Pancreas (tissue), 10 donors: ENCODE measurements around the gene NUBPL. TPM values are rescaled to one million over a fixed set of nuclear protein-coding genes. Genes with fewer than 3 reads are reported as not detected.

Experiments
- ATAC-seq, 4 donors: fragments of 200-7000 bp; cut with Tn5 transposase; one replicate each; pipeline versions ENCODE4 v1.8.0 to v1.9.1; 2020; ENCODE audit warnings: mild to moderate bottlenecking in 4 of 4, moderate library complexity in 4 of 4
- DNase-seq, 6 donors: peaks; one replicate each; pipeline ENCODE4 v3.0.0-alpha.2; 2020
- FAIRE-seq: peaks from 2 replicates; lab custom pipeline; 2012; peaks lifted over from hg19 to GRCh38; lab: Jason Lieb, UNC
- H3K27ac ChIP-seq, 4 donors: fragments of 200-600 bp; sonication (generic); 1 replicate in 3 of 4; 2 replicates in 1 of 4; pipeline versions ENCODE4 v1.5.0 to v1.8.0; 2020
- H3K27me3 ChIP-seq, 4 donors: fragments of 200-600 bp; one replicate each; pipeline ENCODE4 v1.8.0; 2021
- H3K36me3 ChIP-seq, 3 donors: fragments of 200-600 bp; sonication (generic) in 1 of 3; one replicate each; pipeline versions ENCODE4 v1.5.0 to v1.8.0; 2020 to 2021
- H3K4me1 ChIP-seq, 3 donors: fragments of 200-600 bp; one replicate each; pipeline ENCODE4 v1.8.0; 2021
- H3K4me3 ChIP-seq, 4 donors: fragments of 200-600 bp; sonication (generic) in 2 of 4; one replicate each; pipeline versions ENCODE4 v1.5.0 to v1.8.0; 2020 to 2021
- H3K9me3 ChIP-seq, 4 donors: fragments of 200-600 bp; one replicate each; pipeline ENCODE4 v1.8.0; 2021
- CTCF ChIP-seq, 4 donors: fragments of 200-600 bp; sonication (generic) in 3 of 4; IDR thresholded peaks; one replicate each; pipeline versions ENCODE4 v1.5.0 to v1.8.0; 2021; ENCODE audit warnings: antibody characterized with exemption in 4 of 4
- WGBS, 2 donors: extraction: QIAGEN DNeasy Blood & Tissue Kit; methylation state at CpG; one replicate each; pipeline ENCODE4 v1.1.7; 2013; 5-methylcytosine and 5-hydroxymethylcytosine counted together
- intact Hi-C, 3 donors: fragments of 100-400 bp; cut with DNase I; formaldehyde crosslinking; loops; one replicate each; pipeline versions ENCODE4 v1.11.1 to v1.14.2; 2022
- polyA plus RNA-seq, 2 donors: library from polyadenylated mRNA; stranded (reverse); fragments of 200-250 nt; gene quantifications; one replicate each; pipeline ENCODE4 v1.2.3, GENCODE V29; 2013
- total RNA-seq, 6 donors: library from RNA; stranded (reverse); fragmentation: NEBNext Ultra II Directional in 4 of 6; extraction: Animal tissue kit (Norgen Biotek cat#: 25700) in 4 of 6; gene quantifications; one replicate each; pipeline versions ENCODE4 v1.2.1 to v1.2.4, GENCODE V29; 2021 to 2023
- donor health status: healthy with polysubstance abuse.
- donor health status: DM: no; HTN: no; CAD: no; lungs with moderate emphysema.
- donor health status: DM: no; HTN: no; CAD: no.
- donor health status: control.
- donor health status: control.
- donor health status: Bipolar disorder and iron deficiency.
- donor health status: DM: yes; HTN: yes; CAD: no.
- donor health status: DM: no; HTN: no; CAD: no.
- donor health status: DM: no; HTN: no; CAD: no.
- donor health status: DM: yes; HTN: yes; CAD: no.

NUBPL gene
- total and polyA plus RNA-seq, 8 donors = 2.1 to 7.0 (median 4.9) TPM

GRCh38 chr14:31819281-31819680 lies 258.1 kb downstream of the NUBPL start:
- no peak for DNase-seq
- no peak for TF ChIP-seq CTCF (IDR thresholded peaks at IDR 0.05)
- H3K27ac ChIP-seq = no peak overlapping the region
- no peaks in the 10 kb centered on the region for H3K27me3 ChIP-seq
- intact Hi-C loops = no loop called here
- no peaks in the 10 kb centered on the region for H3K9me3 ChIP-seq
- H3K4me3 ChIP-seq = no peak overlapping the region
- no peaks in the 10 kb centered on the region for H3K4me1 ChIP-seq
- H3K36me3 ChIP-seq = no peaks in the 10 kb centered on the region
- ATAC-seq = no peak
- no peak for FAIRE-seq

GRCh38 chr14:31825459-31825858 lies 264.3 kb downstream of the NUBPL start:
- Histone ChIP-seq H3K27ac (no peak overlapping the region), H3K4me3 (no peak overlapping the region), H3K36me3 (no peaks in the 10 kb centered on the region), H3K27me3 (no peaks in the 10 kb centered on the region), H3K9me3 (no peaks in the 10 kb centered on the region), H3K4me1 (no peaks in the 10 kb centered on the region)
- DNase-seq = no peak
- ATAC-seq = no peak
- TF ChIP-seq CTCF (IDR thresholded peaks at IDR 0.05) = no peak
- FAIRE-seq = no peak
- intact Hi-C loops = no loop called here

GRCh38 chr14:31827325-31827724 lies 266.1 kb downstream of the NUBPL start:
- H3K27me3 ChIP-seq = no peaks in the 10 kb centered on the region
- H3K9me3 ChIP-seq = no peaks in the 10 kb centered on the region
- FAIRE-seq = no peak
- TF ChIP-seq CTCF (IDR thresholded peaks at IDR 0.05) = no peak
- intact Hi-C loops = no loop called here
- H3K27ac ChIP-seq = no peak overlapping the region
- no peaks in the 10 kb centered on the region for H3K36me3 ChIP-seq
- H3K4me1 ChIP-seq = no peaks in the 10 kb centered on the region
- no peak overlapping the region for H3K4me3 ChIP-seq
- ATAC-seq = no peak
- DNase-seq = no peak

GRCh38 chr14:31828946-31829868 lies 268.0 kb downstream of the NUBPL start:
- Histone ChIP-seq H3K4me1 (no peaks in the 10 kb centered on the region), H3K9me3 (no peaks in the 10 kb centered on the region), H3K36me3 (no peaks in the 10 kb centered on the region), H3K4me3 (no peak overlapping the region), H3K27me3 (no peaks in the 10 kb centered on the region), H3K27ac (no peak overlapping the region)
- DNase-seq (no peak), ATAC-seq (no peak), FAIRE-seq (no peak)
- no peak for TF ChIP-seq CTCF (IDR thresholded peaks at IDR 0.05)
- 75 to 84% methylated on average over 3 of the region's 3 CpGs for WGBS, 2 donors
- intact Hi-C loops = no loop called here

- no peak overlapping the region for H3K27ac ChIP-seq
- no peaks in the 10 kb centered on the region for H3K27me3 ChIP-seq
- whole genome bisulfite sequencing, 2 donors = 18 to 20% methylated on average over 1 of the region's 1 CpG
- no peaks in the 10 kb centered on the region for H3K4me1 ChIP-seq
- no peak for DNase-seq
- no peak for ATAC-seq
- H3K36me3 ChIP-seq = no peaks in the 10 kb centered on the region
- no peaks in the 10 kb centered on the region for H3K9me3 ChIP-seq
- no peak overlapping the region for H3K4me3 ChIP-seq
- intact Hi-C loops = no loop called here
- no peak for TF ChIP-seq CTCF (IDR thresholded peaks at IDR 0.05)
- no peak for FAIRE-seq
These were observed 273.4 kb downstream of the NUBPL start for GRCh38 chr14:31834616-31835015.
